Measurements from ENCODE around the gene LUM. TPM values are rescaled to one million over a fixed set of nuclear protein-coding genes. Genes with fewer than 3 reads are reported as not detected.
"Not testable (repeated sequence)": the region's sequence is repeated elsewhere in the genome, so short reads cannot be mapped to it uniquely, and the experiment has no call there.

LUM gene
- total RNA-seq, 1 donor from 2014 or later = not detected

GRCh38 chr12:91104812-91105466 lies 6.4 kb downstream of the LUM start:
- Mint-ChIP-seq H3K36me3 (ENCODE audit: low read depth) (no peaks in the 10 kb centered on the region), H3K27ac (no peak overlapping the region), H3K4me3 (ENCODE audit: low read depth) (no peak overlapping the region), H3K27me3 (ENCODE audit: low read depth) (no peaks in the 10 kb centered on the region), H3K9me3 (no peaks in the 10 kb centered on the region), H3K4me1 (ENCODE audit: low read depth) (no peaks in the 10 kb centered on the region)
- no peak for DNase-seq (ENCODE audit: low spot score)
- intact Hi-C loops (cut with micrococcal nuclease) = no loop called here

GRCh38 chr12:91103624-91104023 lies 7.7 kb downstream of the LUM start:
- no peak overlapping the region for H3K4me3 Mint-ChIP-seq (ENCODE audit: low read depth)
- H3K27ac Mint-ChIP-seq = no peak overlapping the region
- no peaks in the 10 kb centered on the region for H3K4me1 Mint-ChIP-seq (ENCODE audit: low read depth)
- no peak for DNase-seq (ENCODE audit: low spot score)
- H3K9me3 Mint-ChIP-seq = no peaks in the 10 kb centered on the region
- H3K27me3 Mint-ChIP-seq (ENCODE audit: low read depth) = no peaks in the 10 kb centered on the region
- H3K36me3 Mint-ChIP-seq (ENCODE audit: low read depth) = no peaks in the 10 kb centered on the region
- intact Hi-C loops (cut with micrococcal nuclease) = no loop called here

- no peak overlapping the region for H3K4me3 Mint-ChIP-seq (ENCODE audit: low read depth)
- DNase-seq (ENCODE audit: low spot score) = no peak
- H3K27me3 Mint-ChIP-seq (ENCODE audit: low read depth) = no peaks in the 10 kb centered on the region
- no peak overlapping the region for H3K27ac Mint-ChIP-seq
- H3K4me1 Mint-ChIP-seq (ENCODE audit: low read depth) = no peaks in the 10 kb centered on the region
- intact Hi-C loops (cut with micrococcal nuclease) = no loop called here
- H3K36me3 Mint-ChIP-seq (ENCODE audit: low read depth) = no peaks in the 10 kb centered on the region
- no peaks in the 10 kb centered on the region for H3K9me3 Mint-ChIP-seq
Measured at GRCh38 chr12:91103101-91103500, 8.2 kb downstream of the LUM start.

GRCh38 chr12:91100906-91101305 lies 10.4 kb downstream of the LUM start:
- no peaks in the 10 kb centered on the region for H3K36me3 Mint-ChIP-seq (ENCODE audit: low read depth)
- intact Hi-C loops (cut with micrococcal nuclease) = no loop called here
- no peak overlapping the region for H3K27ac Mint-ChIP-seq
- no peak for DNase-seq (ENCODE audit: low spot score)
- no peaks in the 10 kb centered on the region for H3K27me3 Mint-ChIP-seq (ENCODE audit: low read depth)
- no peaks in the 10 kb centered on the region for H3K9me3 Mint-ChIP-seq
- no peaks in the 10 kb centered on the region for H3K4me1 Mint-ChIP-seq (ENCODE audit: low read depth)
- no peak overlapping the region for H3K4me3 Mint-ChIP-seq (ENCODE audit: low read depth)

- no peak overlapping the region for H3K27ac Mint-ChIP-seq
- intact Hi-C loops (cut with micrococcal nuclease) = no loop called here
- H3K27me3 Mint-ChIP-seq (ENCODE audit: low read depth) = no peaks in the 10 kb centered on the region
- H3K36me3 Mint-ChIP-seq (ENCODE audit: low read depth) = no peaks in the 10 kb centered on the region
- no peak for DNase-seq (ENCODE audit: low spot score)
- H3K9me3 Mint-ChIP-seq = no peaks in the 10 kb centered on the region
- H3K4me3 Mint-ChIP-seq (ENCODE audit: low read depth) = no peak overlapping the region
- no peaks in the 10 kb centered on the region for H3K4me1 Mint-ChIP-seq (ENCODE audit: low read depth)
Measured at GRCh38 chr12:91099836-91100235, 11.5 kb downstream of the LUM start.

- Mint-ChIP-seq H3K36me3 (ENCODE audit: low read depth) (no peaks in the 10 kb centered on the region), H3K4me1 (ENCODE audit: low read depth) (no peaks in the 10 kb centered on the region), H3K9me3 (no peaks in the 10 kb centered on the region), H3K27me3 (ENCODE audit: low read depth) (no peaks in the 10 kb centered on the region), H3K27ac (no peak overlapping the region), H3K4me3 (ENCODE audit: low read depth) (no peak overlapping the region)
- no peak for DNase-seq (ENCODE audit: low spot score)
- intact Hi-C loops (cut with micrococcal nuclease) = no loop called here
Measured at GRCh38 chr12:91099341-91099740, 12.0 kb downstream of the LUM start.

GRCh38 chr12:91098941-91099340 lies 12.4 kb downstream of the LUM start:
- intact Hi-C loops (cut with micrococcal nuclease) = no loop called here
- H3K9me3 Mint-ChIP-seq = no peaks in the 10 kb centered on the region
- H3K27me3 Mint-ChIP-seq (ENCODE audit: low read depth) = no peaks in the 10 kb centered on the region
- H3K36me3 Mint-ChIP-seq (ENCODE audit: low read depth) = no peaks in the 10 kb centered on the region
- no peak overlapping the region for H3K27ac Mint-ChIP-seq
- no peak for DNase-seq (ENCODE audit: low spot score)
- H3K4me3 Mint-ChIP-seq (ENCODE audit: low read depth) = no peak overlapping the region
- no peaks in the 10 kb centered on the region for H3K4me1 Mint-ChIP-seq (ENCODE audit: low read depth)

GRCh38 chr12:91098461-91098860 lies 12.8 kb downstream of the LUM start:
- Mint-ChIP-seq H3K27ac (no peak overlapping the region), H3K4me1 (ENCODE audit: low read depth) (no peaks in the 10 kb centered on the region), H3K9me3 (no peaks in the 10 kb centered on the region), H3K36me3 (ENCODE audit: low read depth) (no peaks in the 10 kb centered on the region), H3K4me3 (ENCODE audit: low read depth) (no peak overlapping the region), H3K27me3 (ENCODE audit: low read depth) (no peaks in the 10 kb centered on the region)
- intact Hi-C loops (cut with micrococcal nuclease) = no loop called here
- DNase-seq (ENCODE audit: low spot score) = no peak

- Mint-ChIP-seq H3K36me3 (ENCODE audit: low read depth) (no peaks in the 10 kb centered on the region), H3K4me3 (ENCODE audit: low read depth) (no peak overlapping the region), H3K27me3 (ENCODE audit: low read depth) (no peaks in the 10 kb centered on the region), H3K27ac (no peak overlapping the region), H3K4me1 (ENCODE audit: low read depth) (peaks cover 2% of the 10 kb centered on the region), H3K9me3 (peaks cover 7% of the 10 kb centered on the region)
- intact Hi-C loops (cut with micrococcal nuclease) = no loop called here
- DNase-seq (ENCODE audit: low spot score) = no peak
Measured at GRCh38 chr12:91094957-91095356, 16.3 kb downstream of the LUM start.

- Mint-ChIP-seq H3K27me3 (ENCODE audit: low read depth) (no peaks in the 10 kb centered on the region), H3K36me3 (ENCODE audit: low read depth) (no peaks in the 10 kb centered on the region), H3K27ac (no peak overlapping the region), H3K4me1 (ENCODE audit: low read depth) (peaks cover 2% of the 10 kb centered on the region), H3K9me3 (peaks cover 15% of the 10 kb centered on the region), H3K4me3 (ENCODE audit: low read depth) (no peak overlapping the region)
- intact Hi-C loops (cut with micrococcal nuclease) = no loop called here
- no peak for DNase-seq (ENCODE audit: low spot score)
Measured at GRCh38 chr12:91094032-91094662, 17.1 kb downstream of the LUM start.

GRCh38 chr12:91093341-91093740 lies 18.0 kb downstream of the LUM start:
- intact Hi-C loops (cut with micrococcal nuclease) = no loop called here
- Mint-ChIP-seq H3K27ac (no peak overlapping the region), H3K9me3 (peaks cover 20% of the 10 kb centered on the region), H3K4me1 (ENCODE audit: low read depth) (peaks cover 2% of the 10 kb centered on the region), H3K4me3 (ENCODE audit: low read depth) (no peak overlapping the region), H3K27me3 (ENCODE audit: low read depth) (no peaks in the 10 kb centered on the region), H3K36me3 (ENCODE audit: low read depth) (no peaks in the 10 kb centered on the region)
- no peak for DNase-seq (ENCODE audit: low spot score)

GRCh38 chr12:91091916-91092715 lies 19.2 kb downstream of the LUM start:
- Mint-ChIP-seq H3K36me3 (ENCODE audit: low read depth) (no peaks in the 10 kb centered on the region), H3K9me3 (peaks cover 20% of the 10 kb centered on the region), H3K4me3 (ENCODE audit: low read depth) (no peak overlapping the region), H3K4me1 (ENCODE audit: low read depth) (peaks cover 2% of the 10 kb centered on the region), H3K27me3 (ENCODE audit: low read depth) (no peaks in the 10 kb centered on the region), H3K27ac (no peak overlapping the region)
- DNase-seq (ENCODE audit: low spot score) = no peak
- intact Hi-C loops (cut with micrococcal nuclease) = no loop called here

GRCh38 chr12:91089953-91090352 lies 21.3 kb downstream of the LUM start:
- H3K4me1 Mint-ChIP-seq (ENCODE audit: low read depth); DNase-seq (ENCODE audit: low spot score); H3K4me3 Mint-ChIP-seq (ENCODE audit: low read depth); H3K36me3 Mint-ChIP-seq (ENCODE audit: low read depth); intact Hi-C loops (cut with micrococcal nuclease); H3K27me3 Mint-ChIP-seq (ENCODE audit: low read depth); H3K27ac Mint-ChIP-seq: not testable (repeated sequence)
- H3K9me3 Mint-ChIP-seq = peaks cover 20% of the 10 kb centered on the region
